DOHH2 (cell line): ENCODE data around the gene THBS2.

ENCODE experiments used
- H3F3A ChIP-seq: fragments of 200-600 bp; sonication (generic), shearing (Covaris generic); 2 replicates; pipeline ENCODE4 v1.6.0; 2016; ENCODE audit warnings: antibody characterized with exemption, mild to moderate bottlenecking; ENCODE audit not compliant: control insufficient read depth, insufficient read depth
- H3K27ac ChIP-seq: fragments of 200-600 bp; sonication (generic); 2 replicates; pipeline ENCODE4 v1.5.1; 2014; ENCODE audit warnings: low read depth, mild to moderate bottlenecking, low read length, moderate library complexity
- H3K27me3 ChIP-seq: fragments of 200-600 bp; sonication (generic); 2 replicates; pipeline ENCODE4 v1.6.1; 2014; ENCODE audit warnings: mild to moderate bottlenecking, low read length, mixed read lengths; ENCODE audit not compliant: control insufficient read depth
- H3K36me3 ChIP-seq: fragments of 200-600 bp; sonication (generic); 2 replicates; pipeline ENCODE4 v1.6.1; 2014; ENCODE audit warnings: mild to moderate bottlenecking, low read length, moderate library complexity, mixed read lengths; ENCODE audit not compliant: control insufficient read depth
- H3K4me1 ChIP-seq: fragments of 200-600 bp; sonication (generic); 2 replicates; pipeline ENCODE4 v1.6.1; 2014; ENCODE audit warnings: mild to moderate bottlenecking, low read length, mixed read lengths; ENCODE audit not compliant: control insufficient read depth
- H3K4me2 ChIP-seq: fragments of 200-600 bp; sonication (generic); 2 replicates; pipeline ENCODE4 v1.6.0; 2014; ENCODE audit warnings: mild to moderate bottlenecking, low read length, moderate library complexity
- H3K4me3 ChIP-seq: fragments of 200-600 bp; sonication (generic); 2 replicates; pipeline ENCODE4 v1.5.1; 2014; ENCODE audit warnings: mild to moderate bottlenecking, low read length, mixed read lengths
- H3K79me2 ChIP-seq: fragments of 200-600 bp; sonication (generic); 2 replicates; pipeline ENCODE4 v1.6.1; 2014; ENCODE audit warnings: mild to moderate bottlenecking, low read length, mixed read lengths; ENCODE audit not compliant: control insufficient read depth
- H3K9me2 ChIP-seq: fragments of 200-600 bp; sonication (generic); replicated peaks from 2 replicates; pipeline ENCODE4 v1.6.1; 2014; ENCODE audit warnings: mild to moderate bottlenecking, low read length, mixed read lengths; ENCODE audit not compliant: control insufficient read depth
- H3K9me3 ChIP-seq: fragments of 200-600 bp; sonication (generic); 2 replicates; pipeline ENCODE4 v1.6.1; 2014; ENCODE audit warnings: antibody characterized with exemption, low read length, mixed read lengths; ENCODE audit not compliant: control insufficient read depth, insufficient read depth
- H4K20me1 ChIP-seq: fragments of 200-600 bp; sonication (generic); 2 replicates; pipeline ENCODE4 v1.6.0; 2014; ENCODE audit warnings: low read depth, mild to moderate bottlenecking, antibody characterized with exemption, low read length, moderate library complexity; ENCODE audit not compliant: control insufficient read depth, insufficient read depth
- CTCF ChIP-seq: fragments of 200-600 bp; sonication (generic); IDR thresholded peaks from one replicate; pipeline ENCODE4 v1.5.1; 2014; ENCODE audit warnings: antibody characterized with exemption, mild to moderate bottlenecking, low read depth, low read length; ENCODE audit not compliant: poor library complexity, severe bottlenecking
- EZH2phosphoT487 ChIP-seq: fragments of 200-600 bp; sonication (generic); IDR thresholded peaks from 2 replicates; pipeline ENCODE4 v1.6.1; 2017; ENCODE audit warnings: borderline replicate concordance, mild to moderate bottlenecking, antibody characterized with exemption, low read length, moderate library complexity, mixed read lengths

Gene THBS2

GRCh38 chr6:169291148-169291547, 37.5 kb upstream of the THBS2 start:
- Histone ChIP-seq H3K36me3 (no peaks in the 10 kb centered on the region), H3K27ac (no peak overlapping the region), H3K4me2 (no peak overlapping the region), H3K4me3 (no peak overlapping the region), H3K4me1 (no peaks in the 10 kb centered on the region), H3K79me2 (no peaks in the 10 kb centered on the region), H3K9me2 (no peaks in the 10 kb centered on the region), H3K27me3 (no peaks in the 10 kb centered on the region), H3K9me3 (no peaks in the 10 kb centered on the region), H4K20me1 (no peaks in the 10 kb centered on the region), H3F3A (no peaks in the 10 kb centered on the region)
- TF ChIP-seq CTCF (no peak), EZH2phosphoT487 (no peak)

GRCh38 chr6:169289619-169290339, 36.1 kb upstream of the THBS2 start:
- Histone ChIP-seq H3K4me1 (no peaks in the 10 kb centered on the region), H3K4me2 (no peak overlapping the region), H3K27me3 (no peaks in the 10 kb centered on the region), H3K36me3 (no peaks in the 10 kb centered on the region), H4K20me1 (no peaks in the 10 kb centered on the region), H3F3A (no peaks in the 10 kb centered on the region), H3K79me2 (no peaks in the 10 kb centered on the region), H3K27ac (no peak overlapping the region), H3K4me3 (no peak overlapping the region), H3K9me3 (no peaks in the 10 kb centered on the region), H3K9me2 (no peaks in the 10 kb centered on the region)
- no peak for TF ChIP-seq EZH2phosphoT487
- TF ChIP-seq CTCF = no peak

GRCh38 chr6:169289257-169289618, 35.6 kb upstream of the THBS2 start:
- Histone ChIP-seq H3K79me2 (no peaks in the 10 kb centered on the region), H3K36me3 (no peaks in the 10 kb centered on the region), H3K4me3 (no peak overlapping the region), H3K9me2 (no peaks in the 10 kb centered on the region), H4K20me1 (no peaks in the 10 kb centered on the region), H3K4me1 (no peaks in the 10 kb centered on the region), H3K9me3 (no peaks in the 10 kb centered on the region), H3F3A (no peaks in the 10 kb centered on the region), H3K27me3 (no peaks in the 10 kb centered on the region), H3K27ac (no peak overlapping the region), H3K4me2 (no peak overlapping the region)
- TF ChIP-seq CTCF (no peak), EZH2phosphoT487 (no peak)
